ENCODE measurements around the gene NRTN.
A peak's percentile ranks its signal among the peaks of the same experiment; 100 is the strongest.

The NRTN gene

DNA sequence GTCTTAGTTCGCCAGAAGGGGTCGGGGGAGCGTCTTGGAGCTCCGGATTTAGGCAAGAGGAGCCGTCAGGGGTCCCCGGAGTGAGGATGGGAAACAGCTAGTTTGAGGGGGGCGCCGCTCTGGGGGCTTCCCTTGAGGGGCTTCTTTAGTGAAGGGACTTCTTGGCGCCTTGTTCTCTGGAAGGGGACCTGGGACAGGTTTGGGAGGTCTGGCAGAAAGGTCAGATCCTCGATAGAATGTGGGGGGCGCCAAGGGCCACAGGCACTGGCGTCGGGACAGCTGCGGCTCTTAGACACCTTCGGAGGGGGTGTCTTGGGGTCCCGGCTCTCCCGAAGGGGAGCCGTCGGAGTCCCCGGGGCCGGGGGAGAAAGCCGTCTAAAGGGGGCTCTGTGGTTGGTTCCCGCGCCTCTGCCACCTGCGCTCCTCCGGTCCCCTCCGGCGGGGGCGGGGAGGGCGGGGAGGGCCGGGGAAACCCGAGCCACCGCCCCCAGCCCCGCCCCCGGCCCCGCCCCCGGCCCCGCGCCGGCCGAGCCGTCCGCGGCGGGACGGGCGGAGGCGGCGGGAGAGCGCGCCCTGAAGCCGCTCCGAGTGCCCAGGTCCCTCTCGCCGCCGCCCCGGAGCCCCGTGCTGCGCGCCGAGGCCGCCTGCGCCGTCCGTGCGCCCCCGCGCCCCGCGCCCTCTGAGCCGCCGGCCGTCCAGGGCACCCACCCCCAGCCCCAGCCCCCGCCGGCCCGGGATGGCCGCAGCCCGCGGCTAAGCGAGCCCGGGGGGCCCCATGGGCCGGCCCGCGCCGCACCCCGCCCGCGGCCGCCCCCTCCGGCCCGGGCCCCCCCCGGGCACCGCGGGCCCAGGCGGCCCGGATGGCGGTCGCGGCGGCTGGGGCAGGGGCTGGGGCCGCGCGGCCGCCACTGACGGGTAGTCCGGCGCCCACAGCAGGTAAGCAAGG lies at the start of gene NRTN:
NRTN (plus strand) TSS at position 552 of the 946 bp plus-strand sequence. CDS start 19,099 bp downstream, outside the sequence.
- Histone ChIP-seq H3K36me3 (ENCODE audit: control insufficient read depth in 5 of 5, insufficient read depth in 5 of 5, low read length in 5 of 5) (no peaks in the 10 kb centered on the region), H3K9me3 (ENCODE audit: control insufficient read depth in 5 of 5, low read length in 5 of 5) (peaks cover 0 to 3% (median 0%) of the 10 kb centered on the region in 5 donors), H3K9ac (ENCODE audit: low read length in 5 of 5) (no peak within 1 kb of the TSS), H3K4me1 (ENCODE audit: control insufficient read depth in 5 of 5, insufficient read depth in 5 of 5, low read length in 5 of 5) (peaks cover 0 to 20% (median 8%) of the 10 kb centered on the region in 5 donors), H3K4me3 (ENCODE audit: low read depth in 1 of 5, low read length in 5 of 5) (peak within 1 kb of the TSS in 2 of 5 donors; percentile 32 to 60), H3K27me3 (ENCODE audit: control insufficient read depth in 5 of 5, insufficient read depth in 4 of 5, low read length in 5 of 5) (peaks cover 24 to 52% (median 37%) of the 10 kb centered on the region in 5 donors), H3K27ac (ENCODE audit: low read depth, low read length) (no peak within 1 kb of the TSS)

- H3K9me3 ChIP-seq (ENCODE audit: control insufficient read depth in 5 of 5, low read length in 5 of 5): peaks cover 0 to 4% (median 0%) of the 10 kb centered on the region in 5 donors
- no peak overlapping the region for H3K9ac ChIP-seq (ENCODE audit: low read length in 5 of 5)
- no peak overlapping the region for H3K4me3 ChIP-seq (ENCODE audit: low read depth in 1 of 5, low read length in 5 of 5)
- H3K36me3 ChIP-seq (ENCODE audit: control insufficient read depth in 5 of 5, insufficient read depth in 5 of 5, low read length in 5 of 5): no peaks in the 10 kb centered on the region
- no peak overlapping the region for H3K27ac ChIP-seq (ENCODE audit: low read depth, low read length)
- H3K27me3 ChIP-seq (ENCODE audit: control insufficient read depth in 5 of 5, insufficient read depth in 4 of 5, low read length in 5 of 5): peaks cover 0 to 5% (median 3%) of the 10 kb centered on the region in 5 donors
- no peaks in the 10 kb centered on the region for H3K4me1 ChIP-seq (ENCODE audit: control insufficient read depth in 5 of 5, insufficient read depth in 5 of 5, low read length in 5 of 5)
Measured at GRCh38 chr19:5762608-5763217, 42.2 kb upstream of the NRTN start.

DNA sequence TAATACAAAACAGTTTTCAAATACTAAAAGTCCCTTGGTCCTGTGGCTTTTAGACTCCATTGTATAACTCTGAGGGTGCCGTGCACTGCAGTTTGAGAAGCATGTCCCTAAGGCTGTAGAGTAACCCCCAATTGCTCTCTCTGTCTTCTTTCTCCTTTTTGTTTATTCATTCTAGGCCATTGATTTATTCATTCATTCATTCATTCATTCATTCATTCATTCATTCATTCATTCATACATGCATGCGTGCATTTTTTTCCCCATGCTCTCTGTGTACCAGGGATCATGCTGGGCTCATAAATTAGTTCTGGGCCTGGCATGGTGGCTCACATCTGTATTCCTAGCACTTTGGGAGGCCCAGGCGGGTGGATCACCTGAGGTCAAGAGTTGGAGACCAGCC lies 39.6 kb upstream of the NRTN start:
- Histone ChIP-seq H3K4me1 (ENCODE audit: control insufficient read depth in 5 of 5, insufficient read depth in 5 of 5, low read length in 5 of 5) (no peaks in the 10 kb centered on the region), H3K27ac (ENCODE audit: low read depth, low read length) (no peak overlapping the region), H3K27me3 (ENCODE audit: control insufficient read depth in 5 of 5, insufficient read depth in 4 of 5, low read length in 5 of 5) (peaks cover 0 to 5% (median 0%) of the 10 kb centered on the region in 5 donors), H3K9ac (ENCODE audit: low read length in 5 of 5) (no peak overlapping the region), H3K36me3 (ENCODE audit: control insufficient read depth in 5 of 5, insufficient read depth in 5 of 5, low read length in 5 of 5) (no peaks in the 10 kb centered on the region), H3K4me3 (ENCODE audit: low read depth in 1 of 5, low read length in 5 of 5) (no peak overlapping the region), H3K9me3 (ENCODE audit: control insufficient read depth in 5 of 5, low read length in 5 of 5) (peaks cover 0 to 4% (median 0%) of the 10 kb centered on the region in 5 donors)

DNA sequence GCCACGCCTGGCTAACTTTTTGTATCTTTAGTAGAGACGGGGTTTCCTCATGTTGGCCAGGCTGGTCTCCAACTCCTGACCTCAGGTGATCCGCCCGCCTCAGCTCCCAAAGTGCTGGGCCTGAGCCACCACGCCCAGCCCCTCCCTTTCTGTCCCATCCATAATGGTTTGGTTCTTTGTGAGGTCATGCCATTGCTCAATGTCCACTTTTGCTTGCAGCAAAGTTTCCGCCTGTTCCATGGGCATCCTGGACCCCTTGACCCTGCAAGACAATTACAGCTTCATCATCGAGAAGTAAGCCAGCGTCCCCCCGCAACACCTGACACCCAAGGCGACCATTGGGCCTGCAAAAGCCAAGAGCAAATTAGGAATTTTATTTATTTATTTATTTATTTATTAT lies 36.9 kb upstream of the NRTN start:
- H3K9ac ChIP-seq (ENCODE audit: low read length in 5 of 5): no peak overlapping the region
- no peak overlapping the region for H3K27ac ChIP-seq (ENCODE audit: low read depth, low read length)
- H3K27me3 ChIP-seq (ENCODE audit: control insufficient read depth in 5 of 5, insufficient read depth in 4 of 5, low read length in 5 of 5): peaks cover 0 to 5% (median 0%) of the 10 kb centered on the region in 5 donors
- H3K36me3 ChIP-seq (ENCODE audit: control insufficient read depth in 5 of 5, insufficient read depth in 5 of 5, low read length in 5 of 5): no peaks in the 10 kb centered on the region
- H3K9me3 ChIP-seq (ENCODE audit: control insufficient read depth in 5 of 5, low read length in 5 of 5): peaks cover 0 to 4% (median 0%) of the 10 kb centered on the region in 5 donors
- H3K4me3 ChIP-seq (ENCODE audit: low read depth in 1 of 5, low read length in 5 of 5): no peak overlapping the region
- H3K4me1 ChIP-seq (ENCODE audit: control insufficient read depth in 5 of 5, insufficient read depth in 5 of 5, low read length in 5 of 5): no peaks in the 10 kb centered on the region

DNA sequence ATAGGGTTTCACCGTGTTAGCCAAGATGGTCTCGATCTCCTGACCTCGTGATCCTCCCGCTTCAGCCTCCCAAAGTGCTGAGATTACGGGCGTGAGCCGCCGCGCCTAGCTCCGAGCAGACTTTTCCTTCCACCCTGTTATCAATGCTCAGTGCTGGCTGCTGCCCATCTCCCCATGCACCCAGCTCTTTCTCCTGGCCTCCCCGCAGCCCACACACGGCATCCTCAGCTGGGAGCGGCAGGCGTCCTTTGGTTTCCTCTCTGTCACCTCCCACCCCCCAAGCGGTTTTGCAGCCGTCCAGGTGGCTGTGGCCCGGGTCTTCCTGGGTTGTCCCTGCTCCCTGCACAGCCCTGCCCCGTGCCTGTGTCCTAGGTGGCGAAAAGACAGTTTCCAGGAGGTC lies 32.5 kb upstream of the NRTN start:
- peaks cover 0 to 5% (median 0%) of the 10 kb centered on the region in 5 donors for H3K27me3 ChIP-seq (ENCODE audit: control insufficient read depth in 5 of 5, insufficient read depth in 4 of 5, low read length in 5 of 5)
- no peak overlapping the region for H3K4me3 ChIP-seq (ENCODE audit: low read depth in 1 of 5, low read length in 5 of 5)
- no peak overlapping the region for H3K9ac ChIP-seq (ENCODE audit: low read length in 5 of 5)
- no peak overlapping the region for H3K27ac ChIP-seq (ENCODE audit: low read depth, low read length)
- no peaks in the 10 kb centered on the region for H3K9me3 ChIP-seq (ENCODE audit: control insufficient read depth in 5 of 5, low read length in 5 of 5)
- H3K36me3 ChIP-seq (ENCODE audit: control insufficient read depth in 5 of 5, insufficient read depth in 5 of 5, low read length in 5 of 5): no peaks in the 10 kb centered on the region
- no peaks in the 10 kb centered on the region for H3K4me1 ChIP-seq (ENCODE audit: control insufficient read depth in 5 of 5, insufficient read depth in 5 of 5, low read length in 5 of 5)

- Histone ChIP-seq H3K4me1 (ENCODE audit: control insufficient read depth in 5 of 5, insufficient read depth in 5 of 5, low read length in 5 of 5) (no peaks in the 10 kb centered on the region), H3K9ac (ENCODE audit: low read length in 5 of 5) (no peak overlapping the region), H3K36me3 (ENCODE audit: control insufficient read depth in 5 of 5, insufficient read depth in 5 of 5, low read length in 5 of 5) (no peaks in the 10 kb centered on the region), H3K27ac (ENCODE audit: low read depth, low read length) (no peak overlapping the region), H3K9me3 (ENCODE audit: control insufficient read depth in 5 of 5, low read length in 5 of 5) (no peaks in the 10 kb centered on the region), H3K4me3 (ENCODE audit: low read depth in 1 of 5, low read length in 5 of 5) (no peak overlapping the region), H3K27me3 (ENCODE audit: control insufficient read depth in 5 of 5, insufficient read depth in 4 of 5, low read length in 5 of 5) (peaks cover 0 to 5% (median 0%) of the 10 kb centered on the region in 5 donors)
Measured at GRCh38 chr19:5773276-5773675, 31.6 kb upstream of the NRTN start.

- no peaks in the 10 kb centered on the region for H3K9me3 ChIP-seq (ENCODE audit: control insufficient read depth in 5 of 5, low read length in 5 of 5)
- H3K27ac ChIP-seq (ENCODE audit: low read depth, low read length): no peak overlapping the region
- no peaks in the 10 kb centered on the region for H3K4me1 ChIP-seq (ENCODE audit: control insufficient read depth in 5 of 5, insufficient read depth in 5 of 5, low read length in 5 of 5)
- H3K27me3 ChIP-seq (ENCODE audit: control insufficient read depth in 5 of 5, insufficient read depth in 4 of 5, low read length in 5 of 5): peaks cover 0 to 5% (median 0%) of the 10 kb centered on the region in 5 donors
- no peak overlapping the region for H3K9ac ChIP-seq (ENCODE audit: low read length in 5 of 5)
- H3K4me3 ChIP-seq (ENCODE audit: low read depth in 1 of 5, low read length in 5 of 5): no peak overlapping the region
- H3K36me3 ChIP-seq (ENCODE audit: control insufficient read depth in 5 of 5, insufficient read depth in 5 of 5, low read length in 5 of 5): no peaks in the 10 kb centered on the region
Measured at GRCh38 chr19:5774921-5775320, 29.9 kb upstream of the NRTN start.

- H3K4me3 ChIP-seq (ENCODE audit: low read depth in 1 of 5, low read length in 5 of 5): no peak overlapping the region
- no peak overlapping the region for H3K27ac ChIP-seq (ENCODE audit: low read depth, low read length)
- H3K36me3 ChIP-seq (ENCODE audit: control insufficient read depth in 5 of 5, insufficient read depth in 5 of 5, low read length in 5 of 5): no peaks in the 10 kb centered on the region
Measured at GRCh38 chr19:5775668-5776309, 29.1 kb upstream of the NRTN start.

DNA sequence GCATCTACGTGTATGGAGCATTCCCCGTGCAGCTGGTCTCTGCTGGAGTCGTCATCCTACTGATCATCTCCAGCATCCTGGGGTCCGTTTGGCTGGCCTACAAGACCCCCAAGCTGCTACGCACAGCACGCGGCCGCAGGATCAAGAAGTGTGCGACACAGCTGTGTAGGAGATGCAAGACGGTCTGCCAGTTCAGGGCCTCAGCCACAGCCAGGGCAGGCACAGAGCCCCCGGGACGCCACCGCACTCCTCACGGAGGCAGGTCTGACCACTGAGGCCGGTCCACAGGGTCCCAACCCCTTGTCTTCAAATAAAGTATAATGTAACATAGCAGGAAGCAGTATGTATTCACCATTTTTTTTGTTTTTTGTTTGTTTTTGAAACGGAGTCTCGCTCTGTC lies 26.5 kb upstream of the NRTN start:
- Histone ChIP-seq H3K4me3 (ENCODE audit: low read depth in 1 of 5, low read length in 5 of 5) (no peak overlapping the region), H3K36me3 (ENCODE audit: control insufficient read depth in 5 of 5, insufficient read depth in 5 of 5, low read length in 5 of 5) (no peaks in the 10 kb centered on the region), H3K9ac (ENCODE audit: low read length in 5 of 5) (no peak overlapping the region), H3K27me3 (ENCODE audit: control insufficient read depth in 5 of 5, insufficient read depth in 4 of 5, low read length in 5 of 5) (no peaks in the 10 kb centered on the region), H3K4me1 (ENCODE audit: control insufficient read depth in 5 of 5, insufficient read depth in 5 of 5, low read length in 5 of 5) (no peaks in the 10 kb centered on the region), H3K9me3 (ENCODE audit: control insufficient read depth in 5 of 5, low read length in 5 of 5) (no peaks in the 10 kb centered on the region), H3K27ac (ENCODE audit: low read depth, low read length) (no peak overlapping the region)

More at GRCh38 chr19:5775668-5776309, 29.1 kb upstream of the NRTN start:
- H3K9me3 ChIP-seq (ENCODE audit: control insufficient read depth in 5 of 5, low read length in 5 of 5): no peaks in the 10 kb centered on the region
- H3K27me3 ChIP-seq (ENCODE audit: control insufficient read depth in 5 of 5, insufficient read depth in 4 of 5, low read length in 5 of 5): peaks cover 0 to 5% (median 0%) of the 10 kb centered on the region in 5 donors
- no peaks in the 10 kb centered on the region for H3K4me1 ChIP-seq (ENCODE audit: control insufficient read depth in 5 of 5, insufficient read depth in 5 of 5, low read length in 5 of 5)
- H3K9ac ChIP-seq (ENCODE audit: low read length in 5 of 5): no peak overlapping the region
